ENCODE measurements around the gene ULK3. TPM values are rescaled to one million over a fixed set of nuclear protein-coding genes. Genes with fewer than 3 reads are reported as not detected.

Gene ULK3
- total and polyA plus RNA-seq, 2 experiments from 2014 or later = 40.4 to 45.7 TPM

DNA sequence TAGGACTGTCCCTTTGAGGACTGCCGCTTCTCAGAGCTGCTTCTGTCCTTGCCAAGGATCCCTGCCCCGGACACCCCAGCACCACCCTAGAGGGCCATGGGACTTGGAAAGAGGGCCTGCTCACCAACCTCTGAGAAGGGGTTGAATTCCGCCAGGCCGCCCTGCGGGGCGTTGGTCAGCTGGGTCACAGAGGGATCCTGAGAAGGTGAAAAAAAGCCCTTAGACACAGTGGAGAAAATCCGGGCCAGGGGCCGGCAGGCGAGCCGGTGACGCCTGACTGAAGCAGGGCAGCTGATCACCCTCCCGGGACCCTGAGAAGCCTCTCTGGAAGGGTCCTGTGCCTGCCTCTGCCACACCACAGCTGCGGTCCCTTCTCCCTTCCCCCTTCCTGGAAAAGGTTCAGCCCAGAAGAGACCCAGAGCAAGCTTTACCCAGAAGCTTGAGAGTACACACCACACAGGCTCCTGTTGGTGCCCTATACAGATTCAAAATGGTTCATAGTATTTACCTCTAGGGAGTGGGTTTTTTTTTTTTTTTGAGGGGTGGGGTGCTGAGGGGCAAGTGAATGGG is 11.6 kb upstream of the ULK3 start:
- no peaks in the 10 kb centered on the region for H3K27me3 ChIP-seq
- 97% methylated on average over 13 of the region's 13 CpGs for WGBS (ENCODE audit: low lambda C conversion rate, missing lambda C conversion rate)
- no peaks in the 10 kb centered on the region for H3K9me2 ChIP-seq (replicated peaks; ENCODE audit: insufficient read depth)
- H3K4me1 ChIP-seq (ENCODE audit: insufficient read depth) = peaks cover 11% of the 10 kb centered on the region
- no peak overlapping the region for H3K4me2 ChIP-seq
- peaks cover 23% of the 10 kb centered on the region for H4K20me1 ChIP-seq (ENCODE audit: insufficient read depth, poor library complexity, severe bottlenecking)
- no peaks in the 10 kb centered on the region for H3K36me3 ChIP-seq (replicated peaks; ENCODE audit: insufficient read depth, low read depth)
- no peak for DNase-seq (ENCODE audit: low spot score)
- H3K79me2 ChIP-seq = peaks cover 47% of the 10 kb centered on the region
- H3K9me3 ChIP-seq (ENCODE audit: low read depth) = no peaks in the 10 kb centered on the region
- H2AFZ ChIP-seq = no peak overlapping the region
- no peak overlapping the region for H3K4me3 ChIP-seq
- TF ChIP-seq EZH2phosphoT487 (IDR thresholded peaks at IDR 0.05; ENCODE audit: low read depth, severe bottlenecking, unreplicated experiment) (no peak), EZH2 (IDR thresholded peaks at IDR 0.05; ENCODE audit: borderline replicate concordance) (no peak), CTCF (IDR thresholded peaks at IDR 0.05; ENCODE audit: poor library complexity) (no peak)
- no peak overlapping the region for H3K27ac ChIP-seq

- H3K27me3 ChIP-seq = no peaks in the 10 kb centered on the region
- H3K4me2 ChIP-seq = no peak overlapping the region
- H3K4me3 ChIP-seq = no peak overlapping the region
- WGBS (ENCODE audit: low lambda C conversion rate, missing lambda C conversion rate) = 86% methylated on average over 7 of the region's 7 CpGs
- TF ChIP-seq CTCF (IDR thresholded peaks at IDR 0.05; ENCODE audit: poor library complexity) (no peak), EZH2 (IDR thresholded peaks at IDR 0.05; ENCODE audit: borderline replicate concordance) (no peak), EZH2phosphoT487 (IDR thresholded peaks at IDR 0.05; ENCODE audit: low read depth, severe bottlenecking, unreplicated experiment) (no peak)
- peaks cover 2% of the 10 kb centered on the region for H3K4me1 ChIP-seq (ENCODE audit: insufficient read depth)
- no peak overlapping the region for H2AFZ ChIP-seq
- no peaks in the 10 kb centered on the region for H3K9me3 ChIP-seq (ENCODE audit: low read depth)
- no peaks in the 10 kb centered on the region for H3K36me3 ChIP-seq (replicated peaks; ENCODE audit: insufficient read depth, low read depth)
- H3K27ac ChIP-seq = no peak overlapping the region
- DNase-seq (ENCODE audit: low spot score) = no peak
- peaks cover 5% of the 10 kb centered on the region for H4K20me1 ChIP-seq (ENCODE audit: insufficient read depth, poor library complexity, severe bottlenecking)
- no peaks in the 10 kb centered on the region for H3K9me2 ChIP-seq (replicated peaks; ENCODE audit: insufficient read depth)
- peaks cover 23% of the 10 kb centered on the region for H3K79me2 ChIP-seq
These were observed 9.0 kb upstream of the ULK3 start for GRCh38 chr15:74851960-74852359.

GRCh38 chr15:74850393-74850792 is 7.4 kb upstream of the ULK3 start:
- no peaks in the 10 kb centered on the region for H3K36me3 ChIP-seq (replicated peaks; ENCODE audit: insufficient read depth, low read depth)

More at GRCh38 chr15:74850393-74850792, 7.4 kb upstream of the ULK3 start:
- H3K27ac ChIP-seq = no peak overlapping the region
- no peaks in the 10 kb centered on the region for H4K20me1 ChIP-seq (ENCODE audit: insufficient read depth, poor library complexity, severe bottlenecking)
- peaks cover 12% of the 10 kb centered on the region for H3K79me2 ChIP-seq
- H3K9me3 ChIP-seq (ENCODE audit: low read depth) = no peaks in the 10 kb centered on the region
- TF ChIP-seq CTCF (IDR thresholded peaks at IDR 0.05; ENCODE audit: poor library complexity) = no peak
- no peak for TF ChIP-seq EZH2 (IDR thresholded peaks at IDR 0.05; ENCODE audit: borderline replicate concordance)
- no peak for TF ChIP-seq EZH2phosphoT487 (IDR thresholded peaks at IDR 0.05; ENCODE audit: low read depth, severe bottlenecking, unreplicated experiment)
- no peak overlapping the region for H2AFZ ChIP-seq
- no peaks in the 10 kb centered on the region for H3K4me1 ChIP-seq (ENCODE audit: insufficient read depth)
- H3K27me3 ChIP-seq = no peaks in the 10 kb centered on the region
- no peaks in the 10 kb centered on the region for H3K9me2 ChIP-seq (replicated peaks; ENCODE audit: insufficient read depth)
- H3K4me2 ChIP-seq = no peak overlapping the region
- H3K4me3 ChIP-seq = no peak overlapping the region
- no peak for DNase-seq (ENCODE audit: low spot score)
- WGBS (ENCODE audit: low lambda C conversion rate, missing lambda C conversion rate) = 75% methylated on average over 4 of the region's 4 CpGs

Data from hepatocyte (in vitro differentiated cells).